ENCODE results near the gene BAHCC1. TPM values are rescaled to one million over a fixed set of nuclear protein-coding genes. Genes with fewer than 3 reads are reported as not detected.

Gene BAHCC1
- total and polyA plus RNA-seq, 2 donors (not counting 1 experiment from before 2014, with no cell fraction given), result 1.8 to 7.3 TPM

DNA sequence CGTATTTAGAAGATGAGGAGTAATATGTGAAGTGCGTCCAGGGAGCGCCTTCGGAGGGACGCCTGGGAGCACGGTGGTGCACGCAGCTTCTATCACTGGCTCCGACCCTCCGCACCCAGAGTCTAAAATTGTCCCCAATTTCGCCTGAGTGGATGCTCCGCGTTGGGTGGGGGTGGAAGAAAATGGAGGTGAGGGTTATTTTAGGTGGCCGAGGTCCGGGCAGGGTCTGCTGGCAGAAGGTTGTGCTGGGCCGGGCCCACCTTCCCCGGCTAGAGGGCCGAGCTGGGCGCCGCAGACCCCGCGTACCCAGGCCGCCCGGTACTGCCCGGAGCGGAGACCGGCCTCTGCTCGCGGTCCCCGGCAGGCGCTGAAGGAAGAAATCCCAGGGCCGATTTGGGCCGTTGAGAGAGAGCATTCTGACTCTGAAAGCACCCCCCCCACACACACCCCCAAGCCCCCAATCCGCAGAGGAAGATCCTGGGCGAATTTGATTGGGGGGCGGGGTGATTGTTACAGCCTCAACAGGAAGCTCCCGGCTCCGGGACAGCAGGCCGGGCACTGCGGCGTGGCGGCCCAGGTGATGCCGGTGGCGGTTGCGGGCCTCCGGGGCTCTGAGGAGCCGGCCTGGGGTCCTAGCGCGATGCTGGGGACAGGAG is 3.0 kb downstream of the BAHCC1 start:
- Histone ChIP-seq H3K4me2 (ENCODE audit: extremely low read depth, insufficient read depth, low read length) (peak overlapping the region; percentile 96), H3K27me3 (ENCODE audit: control insufficient read depth, insufficient read depth, low read length) (no peaks in the 10 kb centered on the region), H3K79me2 (ENCODE audit: control insufficient read depth, insufficient read depth, low read length) (peaks cover 77% of the 10 kb centered on the region), H3K36me3 (ENCODE audit: control insufficient read depth, insufficient read depth, low read length) (no peaks in the 10 kb centered on the region), H3K4me1 (ENCODE audit: control insufficient read depth, extremely low read depth, insufficient read depth, low read length) (peaks cover 30% of the 10 kb centered on the region), H3K9ac (ENCODE audit: insufficient read depth, low read length) (peak overlapping the region; percentile 94), H3K4me3 (replicated peaks in 1 of 4; ENCODE audit: control extremely low read depth in 1 of 4, insufficient read depth in 1 of 4, low read depth in 3 of 4, low read length in 4 of 4) (peak overlapping the region; percentile 57 to 86 (median 74)), H4K20me1 (ENCODE audit: control insufficient read depth, extremely low read depth, insufficient read depth, low read length) (no peaks in the 10 kb centered on the region), H2AFZ (ENCODE audit: low read length) (no peak overlapping the region), H3K9me3 (ENCODE audit: control insufficient read depth, insufficient read depth, low read depth, low read length) (no peaks in the 10 kb centered on the region), H3K27ac (ENCODE audit: insufficient read depth, low read length) (peak overlapping the region; percentile 95)
- DNase-seq (ENCODE audit: low read depth in 2 of 2), result peak; percentile 62 to 70
- TF ChIP-seq CTCF (conservative IDR thresholded peaks at IDR 0.05 in 1 of 2, IDR thresholded peaks at IDR 0.05 in 1 of 2; ENCODE audit: low read depth in 1 of 2, low read length in 2 of 2), result no peak
- no peak for TF ChIP-seq EZH2 (IDR thresholded peaks at IDR 0.05; ENCODE audit: low read length, missing control alignments)

GRCh38 chr17:81398832-81399411 is 3.7 kb downstream of the BAHCC1 start:
- H2AFZ ChIP-seq (ENCODE audit: low read length), result no peak overlapping the region

More at GRCh38 chr17:81398832-81399411, 3.7 kb downstream of the BAHCC1 start:
- H3K27me3 ChIP-seq (ENCODE audit: control insufficient read depth, insufficient read depth, low read length), result no peaks in the 10 kb centered on the region
- H4K20me1 ChIP-seq (ENCODE audit: control insufficient read depth, extremely low read depth, insufficient read depth, low read length), result no peaks in the 10 kb centered on the region
- TF ChIP-seq CTCF (conservative IDR thresholded peaks at IDR 0.05 in 1 of 2, IDR thresholded peaks at IDR 0.05 in 1 of 2; ENCODE audit: low read depth in 1 of 2, low read length in 2 of 2), result no peak
- no peak for TF ChIP-seq EZH2 (IDR thresholded peaks at IDR 0.05; ENCODE audit: low read length, missing control alignments)
- H3K9me3 ChIP-seq (ENCODE audit: control insufficient read depth, insufficient read depth, low read depth, low read length), result no peaks in the 10 kb centered on the region
- peak overlapping the region; percentile 57 to 86 (median 74) for H3K4me3 ChIP-seq (replicated peaks in 1 of 4; ENCODE audit: control extremely low read depth in 1 of 4, insufficient read depth in 1 of 4, low read depth in 3 of 4, low read length in 4 of 4)
- H3K36me3 ChIP-seq (ENCODE audit: control insufficient read depth, insufficient read depth, low read length), result no peaks in the 10 kb centered on the region
- peak overlapping the region; percentile 96 for H3K4me2 ChIP-seq (ENCODE audit: extremely low read depth, insufficient read depth, low read length)
- peak in 1 of 2 donors; percentile 54 for DNase-seq (ENCODE audit: low read depth in 2 of 2)
- H3K79me2 ChIP-seq (ENCODE audit: control insufficient read depth, insufficient read depth, low read length), result peaks cover 74% of the 10 kb centered on the region
- peaks cover 34% of the 10 kb centered on the region for H3K4me1 ChIP-seq (ENCODE audit: control insufficient read depth, extremely low read depth, insufficient read depth, low read length)
- peak overlapping the region; percentile 94 for H3K9ac ChIP-seq (ENCODE audit: insufficient read depth, low read length)
- peak overlapping the region; percentile 95 for H3K27ac ChIP-seq (ENCODE audit: insufficient read depth, low read length)
